Cardiac septum (tissue), 1 donor: ENCODE data around the gene FAM217A. TPM values are rescaled to one million over a fixed set of nuclear protein-coding genes. Genes with fewer than 3 reads are reported as not detected.
"Not testable (repeated sequence)": the region's sequence is repeated elsewhere in the genome, so short reads cannot be mapped to it uniquely, and the experiment has no call there.

Experiments used
- DNase-seq: peaks from one replicate; pipeline ENCODE4 v3.0.0-alpha.2; 2020; ENCODE audit warnings: low spot score
- intact Hi-C: fragments of 100-400 bp; cut with DNase I; formaldehyde crosslinking; loops from one replicate; pipeline ENCODE4 v1.14.0; 2022
- long read RNA-seq: library from polyadenylated mRNA; unstranded; transcript quantifications from one replicate; pipeline ENCODE4 v2.0.0, GENCODE V29; 2021
- total RNA-seq: library from RNA; stranded (reverse); fragmentation: NEBNext Ultra II Directional; extraction: Animal tissue kit (Norgen Biotek cat#: 25700); gene quantifications from one replicate; pipeline ENCODE4 v1.2.1, GENCODE V29; 2021
- donor health status: DM: no; HTN: no; CAD: no.

FAM217A gene, protein sequence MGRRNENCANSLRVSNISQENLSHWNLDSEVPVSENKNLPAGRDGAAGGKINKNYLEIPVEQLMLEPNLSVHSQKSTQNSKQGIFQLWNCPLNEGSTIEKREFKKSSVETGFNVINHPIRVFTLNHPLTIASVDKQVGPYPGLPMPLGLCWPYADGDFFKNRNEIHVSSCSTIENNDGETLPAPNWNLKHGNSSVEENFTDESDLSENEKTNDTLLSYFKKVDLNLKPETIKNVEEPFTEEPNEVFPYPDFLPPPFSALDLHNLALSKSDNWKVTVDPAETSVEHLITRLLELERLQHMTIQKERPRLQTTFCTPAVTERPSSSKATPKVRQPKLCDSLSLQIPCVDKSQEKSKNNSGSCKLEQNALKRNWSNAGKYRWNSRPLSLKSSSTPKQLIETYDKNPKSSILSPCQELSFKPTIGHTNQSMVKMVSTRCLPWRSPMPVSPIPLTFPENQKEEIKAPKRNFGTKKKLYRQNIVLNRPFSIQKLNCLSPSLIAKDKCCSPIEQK
- not detected for total RNA-seq
- long read RNA-seq, partial matches to known transcripts, result 0 of 1 reads
- long read RNA-seq, other reads (novel, unspliced or antisense), result 1 of 1 reads

DNA sequence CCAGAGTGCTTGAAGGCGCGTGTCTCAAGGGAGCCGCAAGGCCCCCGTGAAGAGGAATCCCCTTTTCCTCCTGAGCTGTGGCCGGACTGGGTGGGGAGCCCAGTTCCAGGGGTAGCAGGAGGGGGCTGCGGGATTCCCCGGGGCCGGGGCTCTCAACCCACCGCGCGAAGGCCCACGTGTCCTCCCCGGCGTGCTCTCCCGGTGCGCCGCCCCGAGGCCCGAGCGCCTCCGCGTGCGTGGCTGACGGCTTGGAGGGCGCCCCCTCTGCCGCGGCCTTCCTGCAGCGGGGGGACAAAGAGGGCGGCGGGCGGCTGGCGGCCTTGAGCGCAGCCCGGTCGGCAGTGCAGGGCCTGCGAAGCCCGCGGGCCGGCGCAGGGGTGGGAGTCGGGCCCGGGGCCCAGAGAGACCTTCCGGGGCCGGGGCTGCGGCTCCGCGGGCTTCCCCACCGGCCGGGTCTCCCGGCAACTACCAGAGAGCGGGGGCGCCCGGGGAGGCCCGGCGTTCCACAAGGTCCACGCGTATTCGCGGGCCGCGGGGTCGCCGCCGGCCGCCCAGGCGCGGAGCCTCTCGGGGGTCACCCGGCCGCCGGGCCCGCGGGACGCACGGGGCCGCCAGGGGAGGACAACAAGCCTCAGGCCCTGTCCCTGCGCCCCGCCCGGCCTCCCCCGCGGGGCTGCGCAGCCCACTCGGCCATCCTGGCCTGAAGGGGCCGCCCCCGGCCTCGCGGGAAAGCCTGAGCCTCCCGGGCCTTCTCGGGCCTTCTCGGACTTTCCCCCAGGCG, at the start of gene FAM217A:
FAM217A (minus strand) TSS at position 447 of the 781 bp plus-strand sequence. CDS start 1,723 bp downstream, outside the sequence.
- no peak for DNase-seq
- intact Hi-C loops, result no loop called here

DNA sequence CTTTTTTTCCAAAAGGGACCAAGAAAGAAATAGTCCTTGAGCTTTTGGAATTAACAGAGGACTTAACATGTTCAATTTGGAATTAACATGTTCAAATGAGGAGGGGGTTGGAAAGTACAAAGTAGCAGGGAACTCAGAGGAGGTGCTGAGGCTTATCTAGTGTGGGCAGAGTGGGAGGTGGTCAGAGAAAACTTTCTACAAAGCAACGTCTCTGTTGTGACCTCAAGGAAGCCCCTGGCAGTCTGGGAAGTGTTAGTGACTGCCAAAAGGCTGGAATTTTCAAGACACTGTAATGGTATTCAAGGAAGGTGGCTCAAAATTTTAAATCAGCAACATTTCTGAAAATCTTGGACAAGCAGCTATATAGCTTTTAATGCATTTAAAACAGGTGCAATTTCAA, 49.1 kb upstream of the FAM217A start:
- DNase-seq, result no peak
- intact Hi-C loops, result no loop called here

DNA sequence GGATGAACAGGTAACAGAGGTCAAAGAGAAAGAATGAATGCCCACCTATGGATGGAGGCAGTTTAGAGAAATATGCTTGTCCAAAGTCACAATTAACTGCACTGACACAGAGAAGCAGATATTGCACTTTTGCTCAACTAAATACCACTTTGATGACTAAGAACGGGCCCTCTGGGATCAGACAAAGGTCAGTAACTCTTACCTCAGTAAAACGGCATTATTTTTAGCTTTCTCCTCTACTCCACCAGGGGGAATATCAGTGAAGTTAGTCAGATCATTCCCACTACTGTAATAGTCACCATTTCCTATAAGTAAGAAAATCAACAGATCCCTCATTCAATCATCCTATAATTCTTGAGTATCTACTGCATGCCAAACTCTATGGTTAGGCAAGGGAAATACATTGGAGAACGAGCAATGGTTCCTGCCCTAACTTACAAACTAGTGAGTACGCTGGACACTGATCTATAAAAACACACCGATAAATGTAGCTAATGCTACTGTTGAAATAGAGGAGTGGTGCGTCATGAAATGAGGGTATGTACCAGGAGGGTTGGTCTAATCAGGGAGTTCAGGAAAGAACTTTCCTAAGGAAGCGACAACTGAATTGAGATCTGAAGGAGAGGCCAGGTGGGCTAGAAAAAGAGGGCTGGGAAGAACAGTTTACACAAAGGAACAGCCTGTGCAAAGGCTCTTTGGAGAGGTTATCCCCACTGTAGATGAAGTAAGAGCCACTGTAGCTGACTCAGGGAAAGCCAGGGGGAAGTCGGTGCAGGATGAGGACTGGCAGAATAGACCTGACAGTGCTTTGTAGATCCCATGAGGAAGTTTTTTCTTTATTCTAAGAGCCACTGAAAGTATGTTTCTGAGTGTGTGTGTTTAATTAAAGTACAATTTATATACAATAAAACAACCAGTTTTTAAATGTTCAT, 47.3 kb upstream of the FAM217A start:
- no peak for DNase-seq
- intact Hi-C loops, result no loop called here

DNA sequence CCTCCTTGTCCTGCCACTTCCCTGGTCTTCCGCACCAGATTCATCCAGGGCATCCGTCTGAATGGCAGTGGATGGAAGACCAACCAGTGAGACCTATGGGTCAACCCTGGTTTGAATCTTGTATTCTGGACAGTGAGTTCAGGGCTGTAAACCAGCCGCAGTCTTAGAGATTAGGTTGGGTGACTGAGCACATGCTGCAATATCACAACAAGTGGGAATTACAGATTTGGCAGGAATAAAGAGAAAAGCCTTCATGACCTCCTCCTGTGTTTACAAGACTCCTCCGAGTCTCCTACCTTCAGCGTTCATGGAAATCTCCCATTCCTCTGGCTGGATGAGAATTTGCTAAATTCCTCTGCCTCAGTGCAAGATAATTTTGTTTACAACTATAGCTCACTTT, 46.6 kb upstream of the FAM217A start:
- intact Hi-C loops, result no loop called here
- no peak for DNase-seq

DNA sequence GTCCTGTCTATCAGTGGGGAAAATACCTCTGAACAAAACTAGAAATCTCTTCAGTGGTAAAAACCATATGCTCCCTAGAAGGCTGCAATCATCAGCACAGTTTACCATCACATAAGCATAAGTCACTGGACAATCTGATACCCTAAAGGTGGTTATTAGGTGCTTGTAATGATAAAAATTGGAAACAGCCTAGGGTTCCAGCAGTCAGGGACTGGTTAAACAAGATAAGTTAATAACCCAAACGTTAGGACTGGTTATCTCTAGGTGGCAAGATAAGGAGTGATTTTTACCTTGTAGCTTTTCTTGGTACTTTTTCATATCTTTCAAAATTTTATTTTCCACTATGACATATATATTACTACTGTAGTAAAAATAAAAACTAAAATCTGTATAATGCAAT, 45.4 kb upstream of the FAM217A start:
- DNase-seq, result no peak
- intact Hi-C loops, result no loop called here

DNA sequence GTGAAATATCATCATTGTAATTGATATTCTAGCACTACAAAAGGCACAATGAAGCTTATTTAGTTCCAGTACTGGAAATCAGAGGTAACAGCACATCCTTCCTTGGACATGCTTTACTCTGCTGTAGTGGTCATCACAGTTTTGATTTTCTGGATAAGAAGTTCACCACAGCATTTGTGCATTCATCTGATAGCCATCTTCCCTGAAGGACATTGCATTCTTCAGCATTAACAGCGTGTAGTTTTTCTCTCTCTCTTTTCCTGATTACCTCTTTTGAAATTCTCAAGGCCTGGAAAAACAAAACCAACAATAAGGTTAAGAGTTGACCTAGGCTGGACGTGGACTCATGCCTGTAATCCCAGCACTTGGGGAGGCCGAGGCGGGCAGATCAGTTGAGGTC, 36.8 kb upstream of the FAM217A start:
- intact Hi-C loops, result no loop called here
- DNase-seq, result no peak

DNA sequence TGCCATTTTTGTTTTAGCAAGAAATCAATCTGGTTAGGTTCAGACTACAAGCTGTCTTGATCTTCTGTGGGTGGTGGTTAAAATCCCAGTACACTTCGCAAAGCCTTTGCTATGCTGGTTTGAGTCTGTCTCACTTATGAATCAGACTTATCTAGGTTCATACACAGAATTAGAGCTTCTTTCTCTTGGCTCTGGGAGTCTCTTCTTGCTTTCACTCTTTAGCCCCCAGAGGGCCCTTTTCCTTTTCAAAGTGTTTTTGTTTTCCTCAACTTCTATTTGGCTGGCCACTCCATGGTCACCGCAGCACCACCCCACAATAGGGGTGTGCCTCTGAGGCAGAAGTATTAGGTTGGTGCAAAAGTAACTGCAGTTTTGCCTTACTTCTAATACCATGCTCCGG, 35.2 kb upstream of the FAM217A start:
- DNase-seq, result no peak
- intact Hi-C loops, result no loop called here

DNA sequence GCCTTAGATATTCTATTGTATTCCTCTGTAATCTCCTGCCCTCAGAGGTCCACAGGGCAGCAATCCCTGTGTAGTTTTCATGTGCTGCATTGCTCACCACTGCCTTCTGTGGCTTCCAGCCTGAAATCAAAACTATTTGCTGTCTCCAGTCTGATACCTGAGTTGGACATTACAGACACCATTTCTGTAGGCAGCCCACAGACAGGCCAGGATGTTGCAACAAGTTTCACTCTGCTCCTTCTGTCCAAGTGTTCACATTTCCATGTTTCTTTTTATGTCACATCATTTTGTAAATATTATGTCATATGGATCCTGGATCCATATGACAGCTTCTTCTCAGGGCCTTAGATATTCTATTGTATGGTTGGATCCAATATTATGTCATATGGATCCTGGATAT, 34.7 kb upstream of the FAM217A start:
- intact Hi-C loops, result no loop called here
- DNase-seq, result no peak

DNA sequence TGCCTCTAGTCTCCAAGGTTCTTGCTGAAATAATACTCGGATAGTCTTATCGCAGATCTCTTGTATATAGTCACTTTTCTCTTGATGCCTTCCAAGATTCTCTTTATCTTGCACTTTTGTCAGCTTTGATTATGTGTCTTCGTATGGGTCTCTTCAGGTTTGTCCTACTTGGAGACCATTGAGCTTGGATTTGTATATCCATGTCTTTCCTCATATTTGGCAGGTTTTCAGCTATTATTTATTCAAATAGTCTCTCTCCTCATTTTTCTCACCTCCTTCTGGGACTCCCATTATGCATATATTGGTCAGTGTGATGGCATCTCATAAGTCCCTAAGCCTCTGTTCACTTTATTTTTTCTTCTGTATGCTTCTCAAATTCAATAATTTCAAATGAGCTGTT, 33.4 kb upstream of the FAM217A start:
- intact Hi-C loops, result no loop called here
- no peak for DNase-seq

DNA sequence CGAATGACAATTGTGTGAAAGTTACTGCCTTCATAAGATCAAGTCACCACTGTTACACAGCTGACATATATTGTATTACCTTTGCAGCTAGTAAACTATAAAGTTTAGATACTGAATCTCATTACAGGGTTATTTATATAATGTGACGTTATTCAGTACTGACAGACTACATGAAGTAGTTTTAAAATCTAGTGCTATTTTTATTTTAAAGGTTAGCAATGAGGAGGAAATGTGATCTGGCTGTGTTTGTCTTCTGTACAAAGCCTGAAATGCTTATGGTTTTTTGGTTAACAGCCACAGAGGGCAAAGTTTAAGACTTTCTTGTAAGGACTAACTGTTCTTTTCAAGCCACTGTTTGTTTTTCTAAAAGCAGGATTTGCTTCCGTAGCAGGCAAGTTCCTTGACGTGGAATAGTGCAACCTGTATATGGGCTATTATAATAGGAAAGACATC, 30.5 kb upstream of the FAM217A start:
- DNase-seq, intact Hi-C loops: not testable (repeated sequence)

DNA sequence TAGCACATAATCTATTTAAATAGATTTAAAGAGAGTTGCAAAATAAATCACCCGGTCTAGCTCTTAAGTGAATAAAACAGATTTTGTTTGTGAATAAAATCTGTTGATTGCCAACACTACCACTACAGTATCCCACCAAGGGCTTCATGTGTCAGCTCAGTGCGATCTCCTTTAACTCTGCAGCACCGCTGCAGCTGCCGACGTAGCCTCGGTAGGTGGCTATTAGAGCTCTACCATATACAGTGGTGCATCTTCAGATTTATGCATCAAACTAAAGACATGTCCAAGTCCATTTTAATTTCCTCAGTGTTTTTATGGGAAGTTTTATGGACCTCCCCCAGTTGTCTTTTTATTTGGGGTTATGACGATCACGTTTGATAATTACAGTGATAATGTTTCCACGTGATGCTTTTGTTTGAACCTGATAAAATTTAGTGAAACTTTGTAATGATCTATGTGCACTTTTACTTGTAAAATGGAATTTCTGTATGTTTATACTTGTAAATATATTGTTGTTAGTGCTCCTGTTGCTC, 29.7 kb upstream of the FAM217A start:
- intact Hi-C loops, result no loop called here
- DNase-seq, result no peak

DNA sequence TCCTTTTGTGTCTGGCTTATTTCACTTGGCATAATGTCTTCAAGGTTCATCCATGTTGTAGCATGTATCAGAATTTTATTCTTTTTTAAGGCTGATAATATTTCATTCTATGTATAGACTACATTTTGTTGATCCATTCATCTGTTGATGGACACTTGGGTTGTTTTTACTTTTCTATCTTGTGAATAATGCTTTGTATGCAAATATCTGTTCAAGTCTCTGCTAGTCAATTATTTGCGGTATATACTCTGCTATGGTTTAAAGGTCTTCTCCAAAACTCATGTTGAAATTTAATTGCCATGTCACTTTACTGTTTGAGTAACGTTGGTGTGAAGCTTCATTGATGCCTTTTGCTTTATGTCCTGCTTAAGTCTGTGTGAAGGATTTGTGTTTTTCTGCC, 28.9 kb upstream of the FAM217A start:
- intact Hi-C loops, result no loop called here
- DNase-seq, result no peak

DNA sequence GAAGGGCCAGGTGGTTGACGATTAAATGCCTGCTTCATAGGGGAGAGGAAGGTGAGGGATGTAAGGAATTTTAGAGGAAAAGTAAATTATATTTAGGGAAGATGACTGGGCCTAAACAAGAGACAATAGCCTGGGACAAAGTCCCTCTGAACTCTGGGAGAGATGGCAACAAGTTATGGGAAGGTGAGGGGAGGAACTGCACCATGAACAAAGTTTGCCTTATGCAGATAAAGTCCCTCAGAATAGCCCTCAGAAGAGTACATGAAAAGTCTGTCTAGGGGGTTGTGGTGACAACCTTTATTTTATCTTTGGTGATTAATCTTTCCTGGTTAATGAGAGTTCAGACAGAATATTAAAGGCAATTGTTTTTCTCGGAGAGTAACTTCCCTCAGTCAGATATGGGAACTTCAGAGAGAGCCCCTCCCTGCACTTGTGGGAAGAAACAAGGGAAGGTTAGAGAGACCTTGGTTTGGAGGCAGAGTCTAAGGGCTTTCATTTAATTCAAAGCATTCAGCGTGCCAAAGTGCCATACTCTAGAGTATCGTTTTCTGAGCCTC, 27.1 kb upstream of the FAM217A start:
- DNase-seq, result no peak
- intact Hi-C loops, result no loop called here

DNA sequence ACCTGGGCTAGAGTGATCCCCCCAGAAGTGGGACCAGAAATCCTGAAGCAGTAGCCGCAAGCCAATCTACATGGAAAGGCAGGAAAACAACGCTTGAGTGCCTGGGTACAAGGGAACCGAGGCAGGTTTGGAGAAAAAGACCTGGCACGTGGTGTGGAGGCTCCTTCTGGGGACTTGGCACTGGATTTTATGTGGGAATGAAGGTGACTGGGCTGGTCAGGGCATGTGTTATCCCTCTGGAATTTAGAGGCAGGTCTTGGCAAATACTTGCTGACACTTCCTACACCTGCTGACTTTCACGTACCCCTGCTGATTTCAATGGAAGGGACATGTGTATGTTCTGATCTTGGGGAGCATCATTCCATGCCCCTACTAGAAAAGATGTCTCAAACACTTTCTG, 25.0 kb upstream of the FAM217A start:
- intact Hi-C loops, result no loop called here
- DNase-seq, result no peak

DNA sequence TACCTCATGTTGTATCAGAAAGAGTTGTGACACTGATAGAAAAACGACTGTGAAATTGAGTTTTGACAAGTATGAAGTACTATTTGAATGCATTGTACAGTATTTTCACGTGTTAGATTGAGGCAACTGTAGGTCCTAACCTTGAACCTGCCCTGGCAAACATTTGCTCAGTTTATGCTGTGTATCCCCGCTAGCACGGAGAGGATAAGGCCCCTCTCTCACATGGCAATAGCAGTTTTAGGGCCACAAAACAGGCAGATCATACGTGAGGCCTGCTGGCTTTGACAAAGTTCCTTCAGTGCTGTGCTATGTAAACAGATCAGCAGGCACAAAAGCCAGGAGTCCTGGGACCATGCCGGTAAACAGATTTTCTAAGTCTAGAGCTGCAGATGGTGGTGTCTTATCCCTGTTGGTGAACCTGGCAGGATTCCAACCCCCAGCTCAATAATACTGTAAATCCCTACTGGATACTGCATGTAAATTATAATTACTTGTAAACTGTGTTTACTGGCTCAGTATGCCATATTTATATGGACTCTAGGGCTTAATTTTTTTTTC, 23.8 kb upstream of the FAM217A start:
- intact Hi-C loops, result no loop called here
- DNase-seq, result no peak

DNA sequence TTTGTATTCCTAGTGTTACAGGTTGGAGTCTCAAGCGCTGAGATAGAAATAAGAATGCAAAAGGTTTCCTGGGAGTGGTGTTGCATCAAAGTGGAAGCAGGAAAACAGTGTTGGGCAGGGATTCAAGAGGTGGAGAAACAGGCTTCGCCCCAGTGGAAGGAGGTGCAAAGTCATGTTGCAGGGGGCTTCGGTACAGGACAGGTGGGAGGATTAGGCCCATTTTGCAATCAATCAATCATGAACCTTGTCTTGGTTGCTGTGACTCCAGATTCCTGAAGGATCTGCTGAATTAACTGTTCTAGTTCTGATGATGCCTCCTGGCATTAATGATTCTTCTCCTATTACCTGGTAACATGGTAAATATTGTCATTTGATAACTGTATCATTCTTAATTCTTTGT, 22.4 kb upstream of the FAM217A start:
- DNase-seq, result no peak
- intact Hi-C loops, result no loop called here

DNA sequence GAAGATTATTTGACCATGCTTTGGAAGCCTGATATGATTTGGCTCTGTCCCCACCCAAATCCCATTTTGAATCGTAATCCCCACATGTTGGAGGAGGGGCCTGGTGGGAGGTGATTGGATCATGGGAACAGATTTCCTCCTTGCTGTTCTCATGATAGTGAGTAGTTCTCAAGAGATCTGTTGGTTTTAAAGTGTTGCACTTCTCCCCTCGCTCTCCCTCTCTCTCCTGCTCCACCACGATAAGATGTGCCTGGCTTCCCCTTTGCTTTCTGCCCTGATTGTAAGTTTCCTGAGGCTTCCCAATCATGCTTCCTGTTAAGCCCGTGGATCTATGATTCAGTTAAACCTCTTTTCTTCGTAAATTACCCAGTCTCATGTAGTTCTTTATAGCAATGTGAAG, 21.7 kb upstream of the FAM217A start:
- no peak for DNase-seq
- intact Hi-C loops, result no loop called here

DNA sequence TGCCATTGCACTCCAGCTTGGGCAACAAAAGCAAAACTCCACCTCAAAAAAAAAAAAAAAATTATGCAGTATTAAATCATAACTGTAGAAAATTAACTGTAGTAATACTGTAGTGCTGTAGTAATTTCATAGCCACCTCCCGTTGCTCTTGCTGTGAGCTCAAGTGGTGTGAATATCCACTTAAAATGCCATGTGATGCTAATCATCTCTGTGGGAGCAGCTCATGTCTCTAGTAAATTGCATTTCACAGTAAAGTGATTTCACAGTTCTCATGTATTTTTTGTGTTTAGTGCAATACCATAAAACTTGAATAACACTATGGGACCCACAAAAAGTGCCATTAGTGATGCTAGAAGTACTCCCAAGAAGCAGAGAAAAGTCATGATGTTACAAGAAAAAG, 14.4 kb upstream of the FAM217A start:
- DNase-seq, result no peak
- intact Hi-C loops, result no loop called here

DNA sequence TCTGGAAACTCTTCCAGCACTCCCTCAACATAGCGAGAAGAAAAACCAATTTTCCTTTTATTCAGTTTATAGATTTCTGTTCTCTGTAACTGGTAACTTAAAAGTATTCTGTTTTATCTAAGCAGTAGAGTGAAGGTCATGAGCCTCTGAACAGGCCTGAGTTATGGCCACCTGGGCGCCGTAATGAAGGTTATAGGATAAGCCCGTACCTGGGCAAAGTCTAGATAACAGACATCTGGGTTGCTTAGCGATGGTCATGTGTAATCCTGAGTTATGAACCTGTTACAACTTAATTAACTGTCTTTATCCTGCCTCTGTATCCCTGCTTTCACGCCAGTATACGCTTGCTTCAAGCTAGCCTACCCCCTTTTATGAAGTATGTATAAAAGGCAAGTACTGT, 13.0 kb upstream of the FAM217A start:
- intact Hi-C loops, result no loop called here
- no peak for DNase-seq
